NT2/D1 (cell line): Measurements from ENCODE around the gene DOCK11.
"Not testable (repeated sequence)": the region's sequence is repeated elsewhere in the genome, so short reads cannot be mapped to it uniquely, and the experiment has no call there.

ENCODE experiments used
- DNase-seq: peaks from one replicate; pipeline ENCODE4 v3.0.0-alpha.2; 2011; ENCODE audit warnings: low read depth, low spot score
- H3K27me3 ChIP-seq: 2 replicates; pipeline ENCODE4 v1.6.0; 2011; ENCODE audit warnings: mild to moderate bottlenecking; ENCODE audit not compliant: insufficient read length, insufficient read depth
- H3K36me3 ChIP-seq: 2 replicates; pipeline ENCODE4 v1.6.1; 2011; ENCODE audit warnings: mild to moderate bottlenecking, low read length, mixed read lengths; ENCODE audit not compliant: insufficient read depth, insufficient read length
- H3K4me1 ChIP-seq: 2 replicates; pipeline ENCODE4 v1.5.1; 2011; ENCODE audit not compliant: insufficient read depth, insufficient read length
- H3K4me3 ChIP-seq: 2 replicates; pipeline ENCODE4 v1.5.1; 2011; ENCODE audit warnings: low read depth; ENCODE audit not compliant: insufficient read length
- H3K9ac ChIP-seq: 2 replicates; pipeline ENCODE4 v1.6.0; 2011; ENCODE audit warnings: low read depth; ENCODE audit not compliant: insufficient read length
- H3K9me3 ChIP-seq: 2 replicates; pipeline ENCODE4 v1.5.1; 2011; ENCODE audit warnings: mild to moderate bottlenecking, low read length; ENCODE audit not compliant: insufficient read depth
- SUZ12 ChIP-seq: IDR thresholded peaks from 2 replicates; pipeline ENCODE4 v1.6.1; 2011; ENCODE audit not compliant: insufficient read length, insufficient read depth; ENCODE audit errors: extremely low read depth
- YY1 ChIP-seq: IDR thresholded peaks from 2 replicates; pipeline ENCODE4 v1.6.1; 2011; ENCODE audit not compliant: insufficient read length, insufficient read depth
- ZNF274 ChIP-seq: IDR thresholded peaks from 2 replicates; pipeline ENCODE4 v1.6.1; 2011; ENCODE audit warnings: mild to moderate bottlenecking, low read depth, low read length

DOCK11 gene

DNA sequence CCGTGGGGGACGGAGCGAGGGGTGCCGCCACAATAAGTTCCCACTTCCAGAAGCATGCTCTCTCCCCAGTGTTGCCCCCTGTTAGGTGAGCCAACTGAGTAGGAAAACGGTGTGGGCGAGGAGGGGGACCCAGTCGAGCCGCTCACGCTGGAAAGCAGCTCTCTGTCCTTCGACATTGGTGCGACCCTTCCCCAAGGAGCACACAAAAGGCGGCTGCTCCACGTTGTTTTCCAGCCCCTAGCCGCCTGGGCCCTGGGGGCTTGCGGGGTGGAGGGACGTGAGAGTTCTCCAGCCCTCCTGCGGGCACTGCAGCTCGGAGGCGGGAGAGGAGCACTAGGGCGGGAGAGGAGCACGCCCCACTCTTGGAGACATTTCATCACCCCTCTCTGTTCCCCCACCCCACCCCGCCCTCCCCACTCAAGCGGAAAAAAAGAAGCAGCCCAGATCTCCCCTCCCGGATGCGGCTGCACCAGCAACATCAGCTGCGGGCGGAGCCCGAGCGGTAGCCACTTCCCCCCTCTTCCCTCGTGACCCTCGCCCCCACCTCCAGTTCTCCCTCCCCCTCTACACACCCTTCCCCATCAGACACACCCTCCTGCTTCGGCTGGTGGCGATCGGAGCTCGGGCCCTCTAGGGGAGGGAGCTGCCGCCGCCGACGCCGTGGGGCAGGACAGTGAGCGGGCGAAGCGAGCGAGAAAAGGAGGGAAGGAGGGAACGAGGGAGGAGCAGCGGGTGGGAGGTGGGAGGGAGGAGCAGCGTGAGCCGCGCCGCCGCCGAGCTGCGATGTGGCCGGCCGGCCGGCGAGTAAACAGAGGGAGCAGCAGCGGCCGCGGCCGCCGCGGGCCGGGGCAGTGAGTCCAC, at the start of gene DOCK11:
Gene DOCK11, plus strand, starts transcription at position 755 of the 861 bp plus-strand sequence. CDS start 157 bp downstream, outside the sequence.
- Histone ChIP-seq H3K4me1 (peaks cover 3% of the 10 kb centered on the region), H3K4me3 (peak within 1 kb of the TSS; percentile 64), H3K9me3 (no peaks in the 10 kb centered on the region), H3K27me3 (peaks cover 30% of the 10 kb centered on the region), H3K36me3 (no peaks in the 10 kb centered on the region), H3K9ac (peak within 1 kb of the TSS; percentile 80)
- TF ChIP-seq YY1 = no peak
- no peak for TF ChIP-seq SUZ12
- TF ChIP-seq ZNF274 = no peak
- peak; percentile 61 for DNase-seq

DNA sequence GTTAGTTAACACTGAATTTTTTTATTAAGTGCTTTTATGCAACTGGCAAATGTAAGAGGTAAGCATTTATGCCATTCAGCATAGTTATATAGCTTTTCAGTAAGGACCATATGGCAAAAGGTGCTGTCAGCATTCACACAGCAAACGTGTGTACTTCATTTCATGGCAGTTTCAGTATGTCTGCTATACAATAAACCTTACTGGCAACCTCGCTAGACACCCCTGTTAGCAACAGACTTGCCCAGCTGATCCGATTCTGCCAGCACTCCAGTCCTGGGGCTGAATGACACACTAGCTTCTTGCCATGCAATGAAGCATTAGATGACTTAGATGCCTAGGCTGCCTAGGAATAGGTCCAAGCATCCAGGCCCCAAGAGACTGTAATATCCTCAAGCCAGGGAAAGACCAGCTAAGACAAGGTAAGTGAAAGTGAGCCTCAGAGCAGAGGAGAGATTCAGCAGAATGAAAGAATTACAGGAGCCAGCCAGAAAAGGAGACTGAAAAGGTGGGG, 47.3 kb upstream of the DOCK11 start:
- H3K9me3 ChIP-seq = no peaks in the 10 kb centered on the region
- peaks cover 9% of the 10 kb centered on the region for H3K36me3 ChIP-seq
- H3K9ac ChIP-seq = no peak overlapping the region
- TF ChIP-seq SUZ12 (no peak), YY1 (no peak)
- no peak overlapping the region for H3K4me3 ChIP-seq
- H3K4me1 ChIP-seq = no peaks in the 10 kb centered on the region
- DNase-seq = no peak
- no peaks in the 10 kb centered on the region for H3K27me3 ChIP-seq

DNA sequence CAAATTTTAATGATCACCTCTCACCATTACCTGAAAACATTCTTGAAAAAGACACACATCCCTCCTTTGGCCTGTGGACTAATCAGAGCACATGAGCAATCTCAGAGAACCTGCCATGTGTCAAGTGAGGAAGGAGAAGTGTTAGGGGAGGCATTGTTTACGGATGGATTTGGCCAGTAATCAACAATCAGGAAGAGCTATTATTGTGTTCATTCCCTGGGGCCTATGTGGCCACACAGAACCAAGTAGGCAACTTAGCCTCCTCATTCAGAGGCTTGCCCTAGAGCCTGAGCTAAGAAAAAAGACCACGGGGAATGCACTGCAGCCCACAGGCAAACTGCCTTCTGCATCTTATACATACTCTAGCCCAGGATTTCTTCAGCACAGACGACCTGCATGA, 40.6 kb upstream of the DOCK11 start:
- TF ChIP-seq ZNF274 = no peak
- TF ChIP-seq SUZ12 = no peak
- no peak for TF ChIP-seq YY1
- Histone ChIP-seq H3K9me3 (no peaks in the 10 kb centered on the region), H3K27me3 (no peaks in the 10 kb centered on the region), H3K4me1 (no peaks in the 10 kb centered on the region), H3K4me3 (no peak overlapping the region), H3K36me3 (no peaks in the 10 kb centered on the region), H3K9ac (no peak overlapping the region)
- DNase-seq = no peak

DNA sequence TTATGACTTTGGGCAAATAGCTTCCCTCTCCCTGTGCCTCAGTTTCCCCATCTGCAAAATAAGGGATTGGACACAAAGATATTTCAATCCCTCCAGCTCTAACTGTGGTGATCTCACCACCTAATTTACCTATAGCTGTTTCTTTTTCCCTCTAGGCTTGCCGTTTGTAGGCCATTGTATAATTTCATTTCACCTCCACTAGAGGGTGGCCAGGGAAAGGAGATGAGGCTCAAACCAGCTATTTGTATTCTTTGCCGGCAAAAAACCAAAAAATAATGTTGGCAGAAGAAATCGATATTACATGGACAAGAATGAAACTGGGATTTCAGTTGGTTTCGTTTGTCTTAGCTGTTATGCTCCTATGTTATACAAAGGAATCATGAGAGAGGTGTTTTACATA, 36.1 kb upstream of the DOCK11 start:
- Histone ChIP-seq H3K9me3 (no peaks in the 10 kb centered on the region), H3K36me3 (no peaks in the 10 kb centered on the region), H3K4me3 (no peak overlapping the region), H3K27me3 (no peaks in the 10 kb centered on the region), H3K4me1 (no peaks in the 10 kb centered on the region), H3K9ac (no peak overlapping the region)
- DNase-seq = no peak
- TF ChIP-seq SUZ12 (no peak), YY1 (no peak), ZNF274 (no peak)

DNA sequence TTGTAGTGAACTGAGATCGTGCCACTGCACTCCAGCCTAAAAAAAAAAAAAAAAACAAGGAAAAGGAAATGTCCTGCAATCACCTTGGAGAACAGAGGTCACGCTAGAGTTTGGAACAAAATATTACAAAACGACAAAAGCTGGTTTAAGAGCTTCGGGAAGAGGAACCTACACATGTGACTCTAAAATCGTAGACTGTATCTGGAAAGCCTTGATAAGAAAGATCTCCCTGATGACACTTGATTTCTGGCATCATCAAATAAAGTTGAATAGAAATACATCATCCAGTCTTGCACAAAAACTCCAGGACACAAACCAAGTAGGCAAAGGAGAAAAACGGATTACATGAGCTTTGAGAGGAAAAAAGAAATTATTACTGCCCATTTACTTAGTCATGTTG, 31.1 kb upstream of the DOCK11 start:
- H3K4me1 ChIP-seq = no peaks in the 10 kb centered on the region
- no peaks in the 10 kb centered on the region for H3K9me3 ChIP-seq
- TF ChIP-seq YY1 (no peak), SUZ12 (no peak), ZNF274 (no peak)
- no peak for DNase-seq
- H3K9ac ChIP-seq = no peak overlapping the region
- no peaks in the 10 kb centered on the region for H3K36me3 ChIP-seq
- no peak overlapping the region for H3K4me3 ChIP-seq
- no peaks in the 10 kb centered on the region for H3K27me3 ChIP-seq

DNA sequence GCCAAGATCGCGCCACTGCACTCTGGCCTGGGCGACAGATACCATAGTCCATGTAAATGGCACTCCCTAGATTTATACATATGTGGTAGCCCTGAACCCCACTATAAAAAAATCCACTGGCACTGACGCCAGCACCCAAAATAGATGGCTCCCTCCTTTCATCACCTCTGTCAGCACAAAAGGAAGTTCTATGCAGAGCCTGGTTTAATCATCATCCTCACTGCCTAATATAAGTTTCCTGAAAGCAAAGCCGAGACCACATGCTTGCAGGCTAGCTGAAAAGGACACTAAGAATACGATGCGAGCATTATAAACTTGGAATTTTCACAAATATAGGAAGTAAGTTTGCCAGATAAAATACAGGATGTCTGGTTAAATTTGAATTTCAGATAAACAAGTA, 27.5 kb upstream of the DOCK11 start:
- peaks cover 14% of the 10 kb centered on the region for H3K9me3 ChIP-seq
- TF ChIP-seq ZNF274 (no peak), YY1 (no peak), SUZ12 (no peak)
- no peaks in the 10 kb centered on the region for H3K4me1 ChIP-seq
- H3K4me3 ChIP-seq = no peak overlapping the region
- no peaks in the 10 kb centered on the region for H3K36me3 ChIP-seq
- DNase-seq = no peak
- H3K9ac ChIP-seq = no peak overlapping the region
- no peaks in the 10 kb centered on the region for H3K27me3 ChIP-seq

DNA sequence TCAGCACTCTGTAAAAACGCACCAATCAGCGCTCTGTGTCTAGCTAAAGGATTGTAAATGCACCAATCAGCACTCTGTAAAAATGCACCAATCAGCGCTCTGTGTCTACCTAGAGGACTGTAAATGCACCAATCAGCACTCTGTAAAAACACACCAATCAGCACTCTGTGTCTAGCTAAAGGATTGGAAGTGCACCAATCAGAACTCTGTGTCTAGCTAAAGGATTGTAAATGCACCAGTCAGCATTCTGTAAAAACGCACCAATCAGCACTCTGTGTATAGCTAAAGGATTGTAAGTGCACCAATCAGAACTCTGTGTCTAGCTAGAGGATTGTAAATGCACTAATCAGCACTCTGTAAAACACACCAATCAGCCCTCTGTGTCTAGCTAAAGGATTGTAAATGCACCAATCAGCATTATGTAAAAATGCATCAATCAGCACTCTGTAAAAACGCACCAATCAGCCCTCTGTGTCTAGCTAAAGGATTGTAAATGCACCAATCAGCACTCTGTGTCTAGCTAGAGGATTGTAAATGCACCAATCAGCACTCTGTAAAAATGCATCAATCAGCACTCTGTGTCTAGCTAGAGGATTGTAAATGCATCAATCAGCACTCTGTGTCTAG, 24.8 kb upstream of the DOCK11 start:
- H3K9ac ChIP-seq, H3K4me1 ChIP-seq, H3K27me3 ChIP-seq, DNase-seq, H3K4me3 ChIP-seq, H3K36me3 ChIP-seq: not testable (repeated sequence)
- peaks cover 14% of the 10 kb centered on the region for H3K9me3 ChIP-seq
